Endodermal cell (in vitro differentiated cells): Measurements from ENCODE around the gene SIGLEC12. TPM values are rescaled to one million over a fixed set of nuclear protein-coding genes. Genes with fewer than 3 reads are reported as not detected.

Experiments used
- DNase-seq: peaks from one replicate; pipeline ENCODE4 v3.0.0-alpha.2; 2017
- H3K27ac ChIP-seq: 2 replicates; pipeline ENCODE4 v1.5.1; 2013; ENCODE audit warnings: mild to moderate bottlenecking, low read depth, low read length, moderate library complexity
- H3K27me3 ChIP-seq: 2 replicates; pipeline ENCODE4 v1.6.1; 2013; ENCODE audit warnings: mild to moderate bottlenecking, low read length, moderate library complexity; ENCODE audit not compliant: insufficient read depth, control insufficient read depth, poor library complexity, severe bottlenecking
- H3K36me3 ChIP-seq: 2 replicates; pipeline ENCODE4 v1.7.0; 2013; ENCODE audit warnings: mild to moderate bottlenecking, low read length, moderate library complexity; ENCODE audit not compliant: control insufficient read depth, insufficient read depth
- H3K4me1 ChIP-seq: one replicate; pipeline ENCODE4 v1.7.0; 2013; ENCODE audit warnings: low read length; ENCODE audit not compliant: control insufficient read depth, insufficient read depth
- H3K4me3 ChIP-seq: 2 replicates; pipeline ENCODE4 v1.5.1; 2013; ENCODE audit warnings: mild to moderate bottlenecking, low read length, moderate library complexity
- H3K9ac ChIP-seq: 2 replicates; pipeline ENCODE4 v1.6.1; 2013; ENCODE audit warnings: mild to moderate bottlenecking, low read length, moderate library complexity; ENCODE audit not compliant: poor library complexity, severe bottlenecking; ENCODE audit errors: extremely low read depth
- H3K9me3 ChIP-seq: 2 replicates; pipeline ENCODE4 v1.6.1; 2013; ENCODE audit warnings: mild to moderate bottlenecking, low read length, moderate library complexity; ENCODE audit not compliant: control insufficient read depth
- H3K27ac Mint-ChIP-seq: 2 replicates; pipeline ENCODE4 v1.8.0; 2020; ENCODE audit warnings: mixed read lengths
- H3K27me3 Mint-ChIP-seq: 2 replicates; pipeline ENCODE4 v1.8.0; 2021; ENCODE audit warnings: mild to moderate bottlenecking, mixed read lengths; ENCODE audit not compliant: insufficient read depth
- H3K36me3 Mint-ChIP-seq: 2 replicates; pipeline ENCODE4 v1.8.0; 2020; ENCODE audit warnings: low read depth, mixed read lengths
- H3K4me1 Mint-ChIP-seq: 2 replicates; pipeline ENCODE4 v1.8.0; 2020; ENCODE audit warnings: mixed read lengths
- H3K4me3 Mint-ChIP-seq: 2 replicates; pipeline ENCODE4 v1.8.0; 2020; ENCODE audit warnings: mild to moderate bottlenecking, moderate library complexity, mixed read lengths
- H3K9me3 Mint-ChIP-seq: 2 replicates; pipeline ENCODE4 v1.8.0; 2020; ENCODE audit warnings: mild to moderate bottlenecking, mixed read lengths
- WGBS, 2 experiments: methylation state at CpG; one replicate each; pipeline versions ENCODE4 v1.1.5 to v1.1.7; 2013; ENCODE audit warnings: missing lambda C conversion rate in 2 of 2, mixed read lengths in 1 of 2; ENCODE audit not compliant: insufficient coverage in 1 of 2, insufficient read length in 1 of 2; 5-methylcytosine and 5-hydroxymethylcytosine counted together
- total RNA-seq, 2 donors: library from RNA; stranded (reverse); fragmentation: NEBNext Ultra II Directional in 1 of 2; extraction: Animal tissue kit (Norgen Biotek cat#: 25700) in 1 of 2; gene quantifications; 2 replicates in 1 of 2; 3 replicates in 1 of 2; pipeline ENCODE4 v1.2.1, GENCODE V29; 2021
- TF ChIP-seq, protein P1 (sequence below): fragments of 200-600 bp; sonication (generic); conservative IDR thresholded peaks from 2 replicates; pipeline ENCODE4 v1.5.0; 2021; ENCODE audit warnings: antibody characterized with exemption, mild to moderate bottlenecking

SIGLEC12 gene
- total RNA-seq, 2 donors from 2014 or later = not detected

DNA sequence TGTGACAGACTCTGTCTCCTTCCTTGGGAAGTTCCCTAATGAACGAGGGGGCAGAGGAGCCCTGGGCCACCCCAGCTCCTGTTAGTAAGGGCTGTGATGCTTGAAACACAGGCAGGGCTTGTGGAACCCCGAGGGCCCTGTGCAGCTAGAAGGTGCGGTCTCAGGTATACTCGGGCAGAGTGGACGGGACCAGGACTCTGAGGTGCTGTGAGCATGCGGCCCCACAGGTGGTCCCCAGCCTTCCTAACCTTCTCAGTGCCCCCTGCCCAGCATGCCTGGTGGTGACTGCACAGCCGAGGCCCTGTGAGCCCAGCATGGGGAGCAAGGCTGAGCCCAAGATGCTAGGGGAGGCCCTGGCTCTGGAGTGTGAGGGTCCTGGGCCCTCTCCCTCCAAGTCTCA, 39.3 kb downstream of the SIGLEC12 start:
- no peaks in the 10 kb centered on the region for H3K36me3 Mint-ChIP-seq
- Histone ChIP-seq H3K27ac (no peak overlapping the region), H3K4me1 (no peaks in the 10 kb centered on the region), H3K36me3 (no peaks in the 10 kb centered on the region), H3K27me3 (peaks cover 42% of the 10 kb centered on the region), H3K9me3 (no peaks in the 10 kb centered on the region), H3K9ac (no peak overlapping the region), H3K4me3 (no peak overlapping the region)
- H3K4me3 Mint-ChIP-seq = no peak overlapping the region
- DNase-seq = no peak
- no peak overlapping the region for H3K27ac Mint-ChIP-seq
- TF ChIP-seq, protein P1, sequence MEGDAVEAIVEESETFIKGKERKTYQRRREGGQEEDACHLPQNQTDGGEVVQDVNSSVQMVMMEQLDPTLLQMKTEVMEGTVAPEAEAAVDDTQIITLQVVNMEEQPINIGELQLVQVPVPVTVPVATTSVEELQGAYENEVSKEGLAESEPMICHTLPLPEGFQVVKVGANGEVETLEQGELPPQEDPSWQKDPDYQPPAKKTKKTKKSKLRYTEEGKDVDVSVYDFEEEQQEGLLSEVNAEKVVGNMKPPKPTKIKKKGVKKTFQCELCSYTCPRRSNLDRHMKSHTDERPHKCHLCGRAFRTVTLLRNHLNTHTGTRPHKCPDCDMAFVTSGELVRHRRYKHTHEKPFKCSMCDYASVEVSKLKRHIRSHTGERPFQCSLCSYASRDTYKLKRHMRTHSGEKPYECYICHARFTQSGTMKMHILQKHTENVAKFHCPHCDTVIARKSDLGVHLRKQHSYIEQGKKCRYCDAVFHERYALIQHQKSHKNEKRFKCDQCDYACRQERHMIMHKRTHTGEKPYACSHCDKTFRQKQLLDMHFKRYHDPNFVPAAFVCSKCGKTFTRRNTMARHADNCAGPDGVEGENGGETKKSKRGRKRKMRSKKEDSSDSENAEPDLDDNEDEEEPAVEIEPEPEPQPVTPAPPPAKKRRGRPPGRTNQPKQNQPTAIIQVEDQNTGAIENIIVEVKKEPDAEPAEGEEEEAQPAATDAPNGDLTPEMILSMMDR = no peak
- no peaks in the 10 kb centered on the region for H3K9me3 Mint-ChIP-seq
- peaks cover 50% of the 10 kb centered on the region for H3K27me3 Mint-ChIP-seq
- 86 to 90% methylated on average over 3 to 7 of the region's 7 CpGs for WGBS, 2 experiments
- no peaks in the 10 kb centered on the region for H3K4me1 Mint-ChIP-seq

DNA sequence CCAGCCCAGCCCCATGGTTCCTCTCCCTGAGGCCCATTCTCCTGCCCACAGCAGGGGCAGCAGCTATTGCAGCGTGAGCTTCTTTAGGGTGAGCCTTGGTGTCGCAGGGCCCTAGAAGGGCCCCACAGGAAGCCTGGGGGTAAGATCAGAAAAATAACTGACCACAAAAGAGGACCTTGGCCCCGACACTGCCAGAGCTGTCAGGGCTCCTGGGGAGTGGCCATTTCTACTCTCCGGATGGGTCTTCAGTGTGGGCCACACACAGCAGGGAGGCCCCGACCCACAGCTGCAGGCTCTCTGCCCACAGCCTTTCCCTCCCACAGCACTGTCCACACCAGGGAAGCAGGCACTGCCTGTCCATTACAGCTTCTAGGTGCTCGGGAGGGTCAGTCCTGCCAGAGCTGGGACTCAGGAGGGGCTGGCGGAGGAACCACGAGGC, 39.9 kb downstream of the SIGLEC12 start:
- peaks cover 47% of the 10 kb centered on the region for H3K27me3 Mint-ChIP-seq

DNA sequence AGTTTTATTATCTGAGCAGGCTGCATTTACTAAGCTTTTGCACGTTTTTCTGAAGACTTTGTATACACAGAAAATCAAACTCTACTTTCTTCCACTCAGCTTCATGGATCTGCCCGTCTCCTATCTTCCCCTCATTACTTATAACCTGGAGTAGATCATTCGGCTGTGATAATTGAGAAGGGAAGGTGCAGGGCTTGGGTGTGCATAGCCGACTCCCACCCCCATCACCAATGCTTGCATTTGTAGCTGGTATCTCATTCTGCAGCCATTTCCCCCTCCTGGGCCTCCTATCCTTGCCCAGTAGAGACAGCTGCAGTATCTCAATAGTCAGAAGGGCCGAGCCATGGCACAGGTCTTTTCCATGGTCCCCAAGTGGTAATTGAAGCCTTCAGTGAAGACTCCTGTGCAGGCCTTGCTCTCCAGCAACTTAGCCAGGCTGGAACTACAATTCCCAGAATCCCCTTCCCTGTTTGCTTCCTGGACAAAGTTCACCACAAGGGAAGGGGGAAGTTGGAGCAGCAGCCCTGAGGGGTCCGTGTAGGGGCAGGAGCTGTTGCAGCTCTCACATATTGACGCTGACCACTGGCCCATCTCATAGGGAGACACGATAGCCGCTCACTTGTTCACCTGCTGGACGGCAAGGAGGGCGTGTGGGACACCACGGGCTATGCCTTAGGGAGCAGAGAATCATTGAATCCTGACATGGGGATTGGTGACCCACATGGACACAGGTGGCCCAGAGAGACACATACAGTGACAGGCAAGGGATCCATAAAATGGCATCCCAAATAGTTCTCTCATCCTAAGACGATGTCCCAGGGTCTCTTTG, 41.2 kb downstream of the SIGLEC12 start:
- Histone ChIP-seq H3K27me3 (peaks cover 28% of the 10 kb centered on the region), H3K4me3 (peak overlapping the region; percentile 68), H3K9me3 (no peaks in the 10 kb centered on the region), H3K36me3 (no peaks in the 10 kb centered on the region), H3K27ac (no peak overlapping the region), H3K9ac (no peak overlapping the region), H3K4me1 (no peaks in the 10 kb centered on the region)
- peak; percentile 66 for DNase-seq
- H3K9me3 Mint-ChIP-seq = peaks cover 1% of the 10 kb centered on the region
- no peaks in the 10 kb centered on the region for H3K4me1 Mint-ChIP-seq
- peaks cover 35% of the 10 kb centered on the region for H3K27me3 Mint-ChIP-seq
- H3K36me3 Mint-ChIP-seq = no peaks in the 10 kb centered on the region
- TF ChIP-seq, protein P1 = no peak
- peak overlapping the region; percentile 60 for H3K4me3 Mint-ChIP-seq
- no peak overlapping the region for H3K27ac Mint-ChIP-seq
- WGBS, 2 experiments = 74 to 76% methylated on average over 10 to 11 of the region's 13 CpGs

More for the DNA sequence above, 39.9 kb downstream of the SIGLEC12 start:
- WGBS, 2 experiments = 67 to 81% methylated on average over 1 to 8 of the region's 8 CpGs
- H3K9ac ChIP-seq = no peak overlapping the region
- no peaks in the 10 kb centered on the region for H3K9me3 ChIP-seq
- Mint-ChIP-seq H3K36me3 (no peaks in the 10 kb centered on the region), H3K9me3 (no peaks in the 10 kb centered on the region), H3K4me3 (no peak overlapping the region), H3K4me1 (no peaks in the 10 kb centered on the region), H3K27ac (no peak overlapping the region)
- no peak overlapping the region for H3K4me3 ChIP-seq
- no peaks in the 10 kb centered on the region for H3K4me1 ChIP-seq
- no peak for DNase-seq
- TF ChIP-seq, protein P1 = no peak
- H3K27ac ChIP-seq = no peak overlapping the region
- no peaks in the 10 kb centered on the region for H3K36me3 ChIP-seq
- H3K27me3 ChIP-seq = peaks cover 38% of the 10 kb centered on the region
